Fibroblast of skin of left biceps (primary cell): ENCODE data around the gene HMCN1.

Experiments
- DNase-seq, 2 experiments: peaks; one replicate each; pipeline ENCODE4 v3.0.0-alpha.2; 2013; ENCODE audit warnings: low read depth in 2 of 2

Gene HMCN1

DNA sequence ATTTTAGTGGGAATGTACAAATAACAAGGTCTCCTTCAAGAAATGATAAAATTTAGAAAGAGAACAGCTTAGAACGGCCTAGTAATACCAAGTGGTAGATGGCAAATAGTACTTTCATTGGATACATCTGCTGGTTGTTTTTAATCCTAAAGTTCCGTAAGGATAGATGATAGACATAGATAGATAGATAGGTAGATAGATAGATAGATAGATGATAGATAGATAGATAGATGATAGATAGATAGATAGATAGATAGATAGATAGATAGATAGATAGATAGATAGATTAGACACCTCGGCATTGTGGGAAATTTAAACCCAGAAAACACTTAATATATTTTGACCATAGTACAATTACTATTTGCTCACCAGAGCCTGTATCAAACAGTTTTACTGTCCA, 352.4 kb downstream of the HMCN1 start:
- DNase-seq = no peak

DNA sequence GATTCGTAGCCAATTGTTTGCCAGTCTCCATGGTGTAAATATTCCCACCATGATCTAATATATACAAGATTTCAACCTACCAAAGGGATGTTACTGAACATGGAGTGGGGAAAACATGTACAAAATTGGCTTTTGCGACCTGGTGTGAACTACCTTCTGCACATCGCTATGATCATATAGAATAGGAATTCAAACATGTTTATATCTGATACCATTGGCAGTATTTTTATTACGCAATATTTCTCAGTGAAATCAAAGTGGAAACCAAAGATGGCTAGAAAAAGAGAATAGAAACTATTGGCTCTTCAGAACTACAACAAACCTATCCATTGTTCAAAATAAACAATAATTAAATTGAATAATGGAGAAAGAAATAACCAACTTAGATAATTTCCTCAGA, 355.7 kb downstream of the HMCN1 start:
- no peak for DNase-seq

DNA sequence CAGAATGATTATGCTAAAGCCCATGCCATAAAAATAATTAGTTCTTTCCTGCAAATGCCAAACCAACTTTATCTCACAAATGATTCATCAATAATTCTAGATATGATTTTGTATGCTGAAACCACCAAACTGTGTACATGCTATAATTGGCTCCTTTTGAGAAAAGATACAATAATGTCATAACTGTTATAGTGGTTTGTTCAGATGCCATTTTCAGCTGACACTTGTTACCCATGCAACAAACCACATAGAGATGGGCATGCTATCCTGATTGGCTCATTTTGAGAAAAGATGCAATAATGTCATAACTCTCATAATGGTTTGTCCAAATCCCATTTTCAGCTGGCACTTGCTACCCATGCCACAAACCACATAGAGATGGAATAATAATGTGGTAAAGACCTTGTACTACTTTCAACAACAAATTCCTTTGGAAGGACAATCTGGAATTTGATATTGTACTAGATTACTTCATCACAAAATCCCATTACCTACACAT, 357.1 kb downstream of the HMCN1 start:
- no peak for DNase-seq

GRCh38 chr1:186093437-186093836, 359.2 kb downstream of the HMCN1 start:
- no peak for DNase-seq

GRCh38 chr1:186094172-186094571, 360.0 kb downstream of the HMCN1 start:
- no peak for DNase-seq

GRCh38 chr1:186099336-186100104, 365.3 kb downstream of the HMCN1 start:
- no peak for DNase-seq

DNA sequence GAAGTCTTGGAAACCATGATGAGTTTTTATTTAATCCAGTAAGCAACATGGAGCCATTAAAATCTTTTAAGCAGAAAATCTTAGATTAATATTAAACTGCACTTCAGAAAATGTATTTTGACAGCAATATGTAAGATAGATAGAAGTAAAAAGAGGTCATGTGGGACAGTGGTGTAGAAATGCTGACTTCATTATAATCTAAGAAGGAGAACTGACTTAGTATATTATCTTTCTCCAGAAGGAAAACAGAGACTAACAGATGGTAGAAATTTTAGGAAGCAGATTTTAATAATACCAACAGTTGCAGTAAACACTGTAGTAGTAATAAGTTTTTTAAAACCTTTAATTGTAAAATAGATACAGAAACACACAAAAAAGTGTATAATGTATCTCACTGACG, 367.9 kb downstream of the HMCN1 start:
- no peak for DNase-seq

GRCh38 chr1:186102547-186103148, 368.5 kb downstream of the HMCN1 start:
- DNase-seq = peak; percentile 53

DNA sequence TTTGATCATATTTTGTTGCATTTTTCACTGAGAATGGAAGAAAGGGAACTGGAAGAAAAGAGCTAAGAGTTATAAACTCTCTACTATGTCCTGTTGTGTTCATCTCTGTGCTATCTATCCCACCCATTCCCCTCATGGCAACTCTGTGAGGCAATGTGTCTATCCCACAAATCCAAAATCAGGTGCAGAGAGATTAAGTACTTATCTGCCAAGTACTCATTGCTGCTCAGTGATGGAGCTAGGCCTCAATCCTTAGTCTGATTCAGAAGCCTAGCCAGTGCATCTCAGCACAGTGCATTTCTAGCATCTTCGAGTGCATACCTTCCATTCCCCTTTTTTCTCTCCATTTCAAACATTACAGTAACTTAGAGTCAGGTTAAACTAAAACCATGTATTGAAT, 370.3 kb downstream of the HMCN1 start:
- no peak for DNase-seq

DNA sequence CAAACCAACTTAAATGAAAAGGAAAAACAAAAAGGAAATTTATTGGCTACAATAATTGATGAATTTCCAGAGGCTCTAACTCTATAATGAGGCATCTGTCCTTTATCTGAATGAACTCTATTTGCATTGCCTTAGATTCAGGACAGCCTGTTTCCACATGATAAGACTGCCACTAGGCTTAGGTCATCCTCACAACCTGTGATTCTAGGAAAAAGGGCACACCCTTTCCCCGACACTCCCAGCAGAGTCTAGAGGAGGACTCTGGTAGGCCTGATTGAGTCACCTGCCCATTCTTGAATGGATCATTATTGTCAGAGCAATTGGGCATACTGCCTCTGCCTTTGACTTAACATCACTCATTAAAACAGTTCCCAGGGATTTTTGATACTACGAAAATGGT, 378.1 kb downstream of the HMCN1 start:
- DNase-seq = no peak

GRCh38 chr1:186113461-186113860, 379.3 kb downstream of the HMCN1 start:
- peak in 1 of 2 experiments; percentile 42 for DNase-seq

- no peak for DNase-seq
Observed at GRCh38 chr1:186118724-186119123, 384.5 kb downstream of the HMCN1 start.

GRCh38 chr1:186122837-186123236, 388.6 kb downstream of the HMCN1 start:
- no peak for DNase-seq

DNA sequence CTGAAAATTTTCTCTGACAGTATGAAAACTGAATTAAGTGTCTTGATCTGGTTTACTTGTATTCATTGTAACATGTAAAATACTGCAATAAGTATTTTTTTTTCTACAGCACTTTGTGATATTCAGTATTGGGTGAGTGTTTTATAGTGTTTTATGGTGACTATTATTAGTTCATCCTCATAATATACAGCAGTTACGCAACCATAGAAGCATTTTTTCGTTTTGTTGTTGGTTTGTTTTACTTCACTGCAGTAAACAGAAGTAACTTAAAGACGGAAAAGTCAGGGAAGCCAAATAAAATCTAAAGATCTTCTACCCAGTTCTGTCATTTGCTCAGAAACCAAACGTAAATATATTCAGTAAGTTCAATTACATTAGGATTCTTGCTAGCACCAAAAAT, 390.8 kb downstream of the HMCN1 start:
- DNase-seq = no peak

- no peak for DNase-seq
Observed at GRCh38 chr1:186125511-186125910, 391.3 kb downstream of the HMCN1 start.

DNA sequence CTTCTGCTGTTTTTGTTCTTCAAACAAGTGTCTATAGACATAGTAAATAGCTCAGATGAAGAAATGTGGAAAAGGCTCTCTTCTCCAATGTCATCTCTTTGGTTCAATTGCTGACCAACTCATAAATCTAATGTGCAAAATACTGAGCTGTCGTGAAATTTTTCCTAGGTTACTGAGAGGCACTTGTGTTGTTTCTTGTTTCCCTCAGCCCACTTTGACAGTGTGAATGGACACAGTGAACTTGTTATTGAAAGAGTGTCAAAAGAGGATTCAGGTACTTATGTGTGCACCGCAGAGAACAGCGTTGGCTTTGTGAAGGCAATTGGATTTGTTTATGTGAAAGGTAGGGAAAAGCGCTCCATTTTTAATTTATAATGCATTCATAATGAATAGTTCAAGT, 395.6 kb downstream of the HMCN1 start:
- no peak for DNase-seq

GRCh38 chr1:186139115-186139514, 404.9 kb downstream of the HMCN1 start:
- DNase-seq = no peak

DNA sequence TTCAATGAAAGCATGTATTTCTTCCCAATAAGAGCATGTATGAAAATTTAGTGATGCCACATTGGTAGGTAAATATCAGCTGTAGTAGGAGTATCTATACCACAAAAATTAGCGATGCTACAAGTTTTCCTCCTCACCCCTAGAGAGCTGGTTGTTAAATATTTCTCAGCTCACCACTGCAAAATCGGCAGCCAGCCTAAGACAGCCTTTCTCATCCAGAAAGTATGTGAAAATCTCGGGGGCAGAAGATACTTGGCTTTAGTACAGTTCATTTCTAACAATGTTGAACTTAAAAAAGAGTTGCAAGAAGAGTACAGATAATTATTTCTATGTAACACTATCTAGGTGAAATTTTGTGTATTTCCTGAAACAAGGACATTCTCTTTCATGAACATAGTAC, 405.5 kb downstream of the HMCN1 start:
- DNase-seq = peak in 1 of 2 experiments; percentile 44

DNA sequence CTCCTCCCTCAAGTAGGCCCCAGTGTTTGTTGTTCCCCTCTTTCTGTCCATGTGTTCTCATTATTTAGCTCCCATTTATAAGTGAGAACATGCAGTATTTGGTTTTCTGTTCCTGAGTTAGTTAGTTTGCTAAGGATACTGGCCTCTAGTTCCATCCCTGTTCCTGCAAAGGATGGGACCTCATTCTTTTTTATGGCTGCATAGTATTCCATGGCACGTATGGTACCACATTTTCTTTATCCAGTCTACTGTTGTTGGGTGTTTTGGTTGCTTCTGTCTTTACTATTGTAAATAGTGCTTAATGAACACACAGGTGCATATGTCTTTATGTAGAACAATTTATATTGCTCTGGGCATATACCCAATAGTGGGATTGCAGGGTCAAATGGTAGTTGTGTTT, 408.0 kb downstream of the HMCN1 start:
- no peak for DNase-seq

GRCh38 chr1:186142916-186143315, 408.7 kb downstream of the HMCN1 start:
- no peak for DNase-seq

DNA sequence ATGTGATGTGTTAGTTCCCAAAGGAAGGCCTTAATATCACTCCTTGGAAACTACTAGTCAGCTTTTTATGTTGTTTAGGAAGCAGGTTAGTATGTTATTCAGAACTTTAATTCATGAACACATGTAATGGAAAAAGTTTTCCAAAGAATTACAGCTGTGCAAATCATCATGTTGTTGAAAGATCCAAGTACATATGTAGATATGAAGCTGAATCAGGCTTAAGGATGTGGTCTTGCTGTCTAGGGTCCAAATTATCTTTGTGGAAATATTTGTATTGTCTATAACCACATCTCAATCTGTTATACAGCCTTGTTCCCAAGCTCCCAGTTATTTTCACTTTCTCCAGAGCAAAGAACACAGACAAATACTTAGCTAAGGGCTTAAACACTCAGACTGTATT, 409.3 kb downstream of the HMCN1 start:
- no peak for DNase-seq

DNA sequence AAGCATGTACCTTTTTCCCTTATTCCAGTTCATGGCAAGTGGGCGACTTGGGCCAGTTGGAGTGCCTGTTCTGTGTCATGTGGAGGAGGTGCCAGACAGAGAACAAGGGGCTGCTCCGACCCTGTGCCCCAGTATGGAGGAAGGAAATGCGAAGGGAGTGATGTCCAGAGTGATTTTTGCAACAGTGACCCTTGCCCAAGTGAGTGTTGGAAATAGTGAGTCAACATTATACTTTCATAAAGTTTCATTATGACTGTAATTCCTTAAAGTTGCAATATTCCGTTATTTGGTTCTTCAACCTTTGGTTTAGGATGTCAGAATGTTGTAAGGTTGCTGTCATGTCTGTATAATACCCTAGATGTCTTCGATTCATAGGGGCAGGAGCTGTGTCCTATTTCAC, 410.3 kb downstream of the HMCN1 start:
- DNase-seq = no peak

DNA sequence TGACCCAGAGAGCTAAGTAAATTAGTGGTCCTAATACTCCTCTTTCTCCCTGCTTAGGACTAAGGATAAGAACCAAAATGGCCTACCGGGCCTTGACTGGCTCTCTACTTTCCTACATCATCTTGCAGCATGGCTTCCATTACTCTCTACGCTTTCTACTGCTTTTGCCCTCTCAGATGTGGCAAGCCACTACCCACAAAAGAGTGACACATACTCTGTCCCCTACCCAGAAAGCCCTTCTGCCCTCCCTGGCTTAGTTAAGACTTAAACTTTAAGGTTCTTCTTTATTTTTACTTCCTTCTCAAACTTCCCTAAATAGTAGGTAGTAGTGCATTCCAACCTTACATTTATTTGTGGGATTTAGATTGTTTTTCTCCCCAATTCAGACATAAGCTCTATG, 412.8 kb downstream of the HMCN1 start:
- DNase-seq = no peak

DNA sequence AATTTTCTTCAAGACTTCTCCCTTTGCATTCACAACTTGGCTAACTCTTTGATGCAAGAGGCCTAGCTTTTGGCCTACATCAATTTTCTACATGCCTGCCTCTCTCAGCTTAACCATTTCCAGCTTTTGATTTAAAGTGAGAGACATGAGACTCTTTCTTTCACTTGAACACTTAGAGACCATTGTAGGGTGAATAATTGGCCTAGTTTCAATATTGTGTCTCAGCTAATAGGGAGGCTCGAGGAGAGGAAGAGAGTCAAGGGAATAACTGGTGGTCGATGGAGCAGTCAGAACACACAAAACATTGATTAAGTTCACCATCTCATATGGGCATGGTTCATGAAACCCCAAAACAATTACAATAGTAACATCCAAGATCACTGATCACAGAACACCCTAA, 415.4 kb downstream of the HMCN1 start:
- DNase-seq = no peak
